A549 (cell line): ENCODE data around the gene MPC1L. TPM values are rescaled to one million over a fixed set of nuclear protein-coding genes. Genes with fewer than 3 reads are reported as not detected.

Source experiments
- ATAC-seq, 2 experiments: fragments of 200-7000 bp in 1 of 2; fragments of >200 bp in 1 of 2; cut with Nextera tagmentation in 1 of 2; cut with Tn5 transposase in 1 of 2; 3 replicates each; pipeline versions ENCODE4 v1.8.0 to v1.9.1; 2018 to 2020; ENCODE audit warnings: mild to moderate bottlenecking in 1 of 2, moderate library complexity in 1 of 2
- CTCF ChIA-PET: fragments of 300-600 bp; sonication (Branson Sonifier 250); formaldehyde crosslinking; extraction: SDS; loops from one replicate; lab custom pipeline; 2021; ENCODE audit warnings: antibody characterized with exemption, inconsistent platforms; lab: Yijun Ruan, JAX
- POLR2A ChIA-PET: fragments of 350-600 bp; formaldehyde crosslinking; extraction: SDS; loops from one replicate; lab custom pipeline; 2021; ENCODE audit warnings: antibody characterized with exemption, inconsistent platforms; lab: Yijun Ruan, JAX
- DNase-seq, 2 experiments: peaks; one replicate each; pipeline versions ENCODE4 v3.0.0 to v3.0.0-alpha.2; 2011 to 2016; ENCODE audit warnings: low read depth in 1 of 2, low spot score in 1 of 2
- FAIRE-seq: peaks from 2 replicates; lab custom pipeline; 2011; peaks lifted over from hg19 to GRCh38; lab: Jason Lieb, UNC
- H3K27ac ChIP-seq, 2 experiments: fragments of >200 bp; sonication (Bioruptor Twin); formaldehyde crosslinking; 3 replicates each; pipeline ENCODE4 v1.5.1; 2016 to 2017
- H3K4me1 ChIP-seq: fragments of >200 bp; sonication (Bioruptor Twin); formaldehyde crosslinking; 3 replicates; pipeline ENCODE4 v1.6.1; 2016
- H3K4me2 ChIP-seq: fragments of >200 bp; sonication (Bioruptor Twin); formaldehyde crosslinking; 3 replicates; pipeline ENCODE4 v1.6.1; 2016
- H3K4me3 ChIP-seq: fragments of >200 bp; sonication (Bioruptor Twin); formaldehyde crosslinking; 3 replicates; pipeline ENCODE4 v1.5.1; 2016
- H3K9me3 ChIP-seq: fragments of >200 bp; sonication (Bioruptor Twin); formaldehyde crosslinking; 3 replicates; pipeline ENCODE4 v1.6.1; 2016
- CEBPB ChIP-seq, 2 experiments: fragments of >200 bp in 1 of 2; sonication (Bioruptor Twin) in 1 of 2; formaldehyde crosslinking in 1 of 2; IDR thresholded peaks; 2 replicates each; pipeline ENCODE4 v1.6.1; 2012 to 2016
- CHD2 ChIP-seq: fragments of 150-350 bp; IDR thresholded peaks from 2 replicates; pipeline ENCODE4 v1.6.1; 2014; ENCODE audit warnings: low read length; ENCODE audit not compliant: partially characterized antibody
- CTCF ChIP-seq: fragments of >200 bp; sonication (Bioruptor Twin); formaldehyde crosslinking; IDR thresholded peaks from 3 replicates; pipeline ENCODE4 v1.5.1; 2016
- EHF ChIP-seq: fragments of 250-450 bp; sonication (Bioruptor Pico); IDR thresholded peaks from 2 replicates; pipeline ENCODE4 v1.5.0; 2020; ENCODE audit warnings: mild to moderate bottlenecking
- FOXS1 ChIP-seq: fragments of 250-450 bp; sonication (Bioruptor Pico); IDR thresholded peaks from 2 replicates; pipeline ENCODE4 v1.5.0; 2020; ENCODE audit warnings: mild to moderate bottlenecking, moderate library complexity
- HES2 ChIP-seq: fragments of >200 bp; sonication (Bioruptor Twin); formaldehyde crosslinking; IDR thresholded peaks from 2 replicates; pipeline ENCODE4 v1.6.1; 2016
- HOXA7 ChIP-seq: fragments of 250-450 bp; sonication (Bioruptor Pico); IDR thresholded peaks from 2 replicates; pipeline ENCODE4 v1.5.0; 2020; ENCODE audit warnings: mild to moderate bottlenecking, moderate library complexity
- JUN ChIP-seq, 2 experiments: fragments of >200 bp; sonication (Bioruptor Twin); formaldehyde crosslinking; IDR thresholded peaks; 2 replicates in 1 of 2; 3 replicates in 1 of 2; pipeline ENCODE4 v1.6.1; 2016 to 2017
- MAFK ChIP-seq: fragments of 450-650 bp; IDR thresholded peaks from 2 replicates; pipeline ENCODE4 v1.6.1; 2014; ENCODE audit not compliant: partially characterized antibody
- NPAS2 ChIP-seq: fragments of 250-450 bp; sonication (Bioruptor Pico); IDR thresholded peaks from 2 replicates; pipeline ENCODE4 v1.8.0; 2022; ENCODE audit warnings: mild to moderate bottlenecking, moderate library complexity, borderline replicate concordance
- PHF8 ChIP-seq: fragments of 200-600 bp; sonication (generic); IDR thresholded peaks from 2 replicates; pipeline ENCODE4 v1.6.1; 2016; ENCODE audit warnings: low read depth, mild to moderate bottlenecking, antibody characterized with exemption, moderate library complexity, borderline replicate concordance
- RARB ChIP-seq: fragments of 250-450 bp; sonication (Bioruptor Pico); IDR thresholded peaks from 2 replicates; pipeline ENCODE4 v1.8.0; 2021; ENCODE audit warnings: mild to moderate bottlenecking, moderate library complexity
- RCOR1 ChIP-seq: fragments of 150-350 bp; IDR thresholded peaks from 2 replicates; pipeline ENCODE4 v1.6.1; 2014; ENCODE audit warnings: antibody characterized with exemption, low read length, low read depth
- REST ChIP-seq: fragments of 200-600 bp; sonication (generic); IDR thresholded peaks from 2 replicates; pipeline ENCODE4 v1.6.1; 2016; ENCODE audit warnings: antibody characterized with exemption, mild to moderate bottlenecking, moderate library complexity
- TP53 ChIP-seq: fragments of 250-450 bp; sonication (Bioruptor Pico); IDR thresholded peaks from 2 replicates; pipeline ENCODE4 v1.5.0; 2021; ENCODE audit warnings: mild to moderate bottlenecking, moderate library complexity
- ZC3H11A ChIP-seq: fragments of 450-650 bp; IDR thresholded peaks from 2 replicates; pipeline ENCODE4 v1.6.1; 2014; ENCODE audit warnings: antibody characterized with exemption, mild to moderate bottlenecking
- ZSCAN20 ChIP-seq: fragments of 250-450 bp; sonication (Bioruptor Pico); IDR thresholded peaks from 2 replicates; pipeline ENCODE4 v1.8.0; 2022; ENCODE audit warnings: mild to moderate bottlenecking, moderate library complexity
- WGBS: methylation state at CpG from one replicate; pipeline ENCODE4 v1.1.6; 2017; ENCODE audit errors: missing lambda C conversion rate; 5-methylcytosine and 5-hydroxymethylcytosine counted together
- polyA plus RNA-seq, 4 experiments: library from polyadenylated mRNA; depleted of rRNA in 3 of 4; stranded (reverse); fragments of >200 nt; fragmentation: RNase III in 1 of 4; extraction: RNeasy Plus Mini Kit Qiagen cat#74134 plus additional on column Dnase treatment in 1 of 4; gene quantifications; 2 replicates in 3 of 4; 3 replicates in 1 of 4; pipeline ENCODE4 v1.2.3, GENCODE V29; 2011 to 2017
- TF ChIP-seq, protein P1 (sequence below): fragments of 250-450 bp; sonication (Bioruptor Pico); IDR thresholded peaks from 2 replicates; pipeline ENCODE4 v1.5.0; 2021; ENCODE audit warnings: mild to moderate bottlenecking, moderate library complexity, borderline replicate concordance
- TF ChIP-seq, protein P2 (sequence below): IDR thresholded peaks from 2 replicates; pipeline ENCODE4 v1.6.1; 2012; ENCODE audit warnings: low read depth, borderline replicate concordance
- TF ChIP-seq, protein P3 (sequence below): fragments of 450-650 bp; IDR thresholded peaks from 2 replicates; pipeline ENCODE4 v1.6.1; 2014; ENCODE audit warnings: antibody characterized with exemption

The MPC1L gene
- polyA plus RNA-seq, 2 of the 4 experiments (the other 2 are of a cell fraction), result not detected

- no peaks in the 10 kb centered on the region for H3K4me1 ChIP-seq
- POLR2A ChIA-PET, result no interaction called here
- FAIRE-seq (no peak), ATAC-seq (no peak), DNase-seq (no peak)
- H3K9me3 ChIP-seq, result no peaks in the 10 kb centered on the region
- no peak overlapping the region for H3K27ac ChIP-seq
- H3K4me3 ChIP-seq, result no peak overlapping the region
- no peak overlapping the region for H3K4me2 ChIP-seq
- 93% methylated on average over 2 of the region's 2 CpGs for WGBS
- TF ChIP-seq REST (no peak), TP53 (no peak), HES2 (no peak), RCOR1 (no peak), EHF (CRISPR knock-in tag) (no peak), CHD2 (no peak), PHF8 (no peak)
- TF ChIP-seq, protein P1, sequence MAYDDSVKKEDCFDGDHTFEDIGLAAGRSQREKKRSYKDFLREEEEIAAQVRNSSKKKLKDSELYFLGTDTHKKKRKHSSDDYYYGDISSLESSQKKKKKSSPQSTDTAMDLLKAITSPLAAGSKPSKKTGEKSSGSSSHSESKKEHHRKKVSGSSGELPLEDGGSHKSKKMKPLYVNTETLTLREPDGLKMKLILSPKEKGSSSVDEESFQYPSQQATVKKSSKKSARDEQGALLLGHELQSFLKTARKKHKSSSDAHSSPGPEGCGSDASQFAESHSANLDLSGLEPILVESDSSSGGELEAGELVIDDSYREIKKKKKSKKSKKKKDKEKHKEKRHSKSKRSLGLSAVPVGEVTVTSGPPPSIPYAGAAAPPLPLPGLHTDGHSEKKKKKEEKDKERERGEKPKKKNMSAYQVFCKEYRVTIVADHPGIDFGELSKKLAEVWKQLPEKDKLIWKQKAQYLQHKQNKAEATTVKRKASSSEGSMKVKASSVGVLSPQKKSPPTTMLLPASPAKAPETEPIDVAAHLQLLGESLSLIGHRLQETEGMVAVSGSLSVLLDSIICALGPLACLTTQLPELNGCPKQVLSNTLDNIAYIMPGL (CRISPR knock-in tag), result no peak
- TF ChIP-seq, all 56 proteins: peak for 0
- CTCF ChIA-PET, result interaction anchor here (0.9 to 3.3 kb wide), 6 partner anchors 9 to 601 kb away, joined by 3 to 19 read pairs (median 4); no protein-coding TSS in a partner anchor
Measured at GRCh38 chrX:40653535-40653934, 30.3 kb downstream of the MPC1L start.

- H3K4me2 ChIP-seq, result no peak overlapping the region
- ChIA-PET CTCF (interaction anchor here (1.4 to 1.7 kb wide), 2 partner anchors 8 to 455 kb away, joined by 3 to 6 read pairs; no protein-coding TSS in a partner anchor), POLR2A (no interaction called here)
- ATAC-seq (no peak), DNase-seq (no peak), FAIRE-seq (no peak)
- no peaks in the 10 kb centered on the region for H3K9me3 ChIP-seq
- no peak overlapping the region for H3K27ac ChIP-seq
- no peaks in the 10 kb centered on the region for H3K4me1 ChIP-seq
- 89% methylated on average over 5 of the region's 5 CpGs for WGBS
- TF ChIP-seq ZC3H11A (no peak), CEBPB (IDR thresholded peaks at IDR 0.05) (no peak), NPAS2 (CRISPR knock-in tag) (no peak), FOXS1 (CRISPR knock-in tag) (no peak), ZSCAN20 (CRISPR knock-in tag) (no peak)
- TF ChIP-seq, protein P2, sequence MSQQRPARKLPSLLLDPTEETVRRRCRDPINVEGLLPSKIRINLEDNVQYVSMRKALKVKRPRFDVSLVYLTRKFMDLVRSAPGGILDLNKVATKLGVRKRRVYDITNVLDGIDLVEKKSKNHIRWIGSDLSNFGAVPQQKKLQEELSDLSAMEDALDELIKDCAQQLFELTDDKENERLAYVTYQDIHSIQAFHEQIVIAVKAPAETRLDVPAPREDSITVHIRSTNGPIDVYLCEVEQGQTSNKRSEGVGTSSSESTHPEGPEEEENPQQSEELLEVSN, result no peak
- H3K4me3 ChIP-seq, result no peak overlapping the region
Measured at GRCh38 chrX:40660381-40660780, 37.2 kb downstream of the MPC1L start.

DNA sequence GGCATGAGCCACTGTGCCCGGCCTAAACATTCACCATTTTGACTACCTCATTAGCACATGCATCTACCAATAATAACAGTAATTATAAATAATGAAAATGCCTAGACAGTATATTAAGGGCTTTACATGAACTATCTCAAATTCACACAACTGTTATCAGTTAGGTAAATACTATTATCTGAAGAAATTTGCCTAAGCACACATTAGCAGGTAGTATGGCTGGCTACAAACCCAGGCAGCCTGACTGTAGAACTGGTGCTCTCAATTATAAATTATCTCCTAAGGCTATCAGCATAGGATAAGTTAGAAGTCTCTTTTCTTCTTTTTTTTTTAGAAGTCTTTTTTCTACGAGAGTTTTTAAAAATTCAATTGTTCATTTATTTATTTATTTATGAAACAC lies 38.3 kb downstream of the MPC1L start:
- Histone ChIP-seq H3K4me3 (no peak overlapping the region), H3K9me3 (no peaks in the 10 kb centered on the region), H3K4me1 (no peaks in the 10 kb centered on the region), H3K4me2 (no peak overlapping the region), H3K27ac (no peak overlapping the region)
- FAIRE-seq (no peak), ATAC-seq (no peak), DNase-seq (no peak)
- 87% methylated on average over 2 of the region's 2 CpGs for WGBS
- POLR2A ChIA-PET, result no interaction called here
- TF ChIP-seq JUN (IDR thresholded peaks at IDR 0.05), result no peak
- no peak for TF ChIP-seq TP53
- no peak for TF ChIP-seq CTCF
- TF ChIP-seq, protein P3, sequence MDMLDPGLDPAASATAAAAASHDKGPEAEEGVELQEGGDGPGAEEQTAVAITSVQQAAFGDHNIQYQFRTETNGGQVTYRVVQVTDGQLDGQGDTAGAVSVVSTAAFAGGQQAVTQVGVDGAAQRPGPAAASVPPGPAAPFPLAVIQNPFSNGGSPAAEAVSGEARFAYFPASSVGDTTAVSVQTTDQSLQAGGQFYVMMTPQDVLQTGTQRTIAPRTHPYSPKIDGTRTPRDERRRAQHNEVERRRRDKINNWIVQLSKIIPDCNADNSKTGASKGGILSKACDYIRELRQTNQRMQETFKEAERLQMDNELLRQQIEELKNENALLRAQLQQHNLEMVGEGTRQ, result no peak
- TF ChIP-seq HOXA7 (CRISPR knock-in tag), result no peak
- TF ChIP-seq MAFK, result no peak
- no peak for TF ChIP-seq RCOR1
- TF ChIP-seq RARB (CRISPR knock-in tag), result no peak
- CTCF ChIA-PET, result interaction anchor here (1.7 kb wide), 1 partner anchor 10 kb away, joined by 6 read pairs; no protein-coding TSS in a partner anchor
